Adrenal gland (tissue), 12 donors: ENCODE data around the gene RPTOR. TPM values are rescaled to one million over a fixed set of nuclear protein-coding genes. Genes with fewer than 3 reads are reported as not detected.

Experiments
- DNase-seq, 7 donors: peaks; one replicate each; pipeline ENCODE4 v3.0.0-alpha.2; 2019 to 2020
- H3K27ac ChIP-seq, 5 donors: fragments of 200-600 bp; sonication (generic) in 4 of 5; 1 replicate in 3 of 5; 2 replicates in 2 of 5; pipeline versions ENCODE4 v1.5.1 to v1.8.0; 2016 to 2020; ENCODE audit warnings: mild to moderate bottlenecking in 1 of 5
- H3K27me3 ChIP-seq: fragments of 200-600 bp; 2 replicates; pipeline ENCODE4 v1.8.0; 2021
- H3K36me3 ChIP-seq, 2 donors: fragments of 200-600 bp; replicated peaks in 1 of 2; 1 replicate in 1 of 2; 2 replicates in 1 of 2; pipeline versions ENCODE4 v1.5.1 to v1.8.0; 2018 to 2022
- H3K4me1 ChIP-seq, 2 donors: fragments of 200-600 bp; replicated peaks in 1 of 2; 1 replicate in 1 of 2; 2 replicates in 1 of 2; pipeline versions ENCODE4 v1.5.1 to v1.8.0; 2018 to 2021
- H3K4me3 ChIP-seq, 4 donors: fragments of 200-600 bp; sonication (generic) in 3 of 4; one replicate each; pipeline ENCODE4 v1.5.1; 2016 to 2018
- H3K9me3 ChIP-seq, 3 donors: fragments of 200-600 bp; sonication (generic) in 1 of 3; replicated peaks in 1 of 3; 1 replicate in 2 of 3; 2 replicates in 1 of 3; pipeline versions ENCODE4 v1.5.1 to v1.8.0; 2016 to 2021
- POLR2A ChIP-seq, 2 donors: fragments of 450-650 bp; IDR thresholded peaks; one replicate each; pipeline ENCODE4 v1.6.1; 2017; ENCODE audit warnings: antibody characterized with exemption in 2 of 2, mild to moderate bottlenecking in 2 of 2, moderate library complexity in 1 of 2
- WGBS, 4 donors: extraction: QIAGEN DNeasy Blood & Tissue Kit in 2 of 4; methylation state at CpG; one replicate each; pipeline versions ENCODE4 v1.1.5 to v1.1.7; 2013 to 2017; 5-methylcytosine and 5-hydroxymethylcytosine counted together
- intact Hi-C, 2 donors: fragments of 100-400 bp; cut with DNase I; formaldehyde crosslinking; loops; one replicate each; pipeline versions ENCODE4 v1.14.1 to v1.15.0; 2022 to 2023
- polyA plus RNA-seq, 3 donors: library from polyadenylated mRNA; stranded (reverse); fragments of 200-250 nt in 2 of 3; fragments of 350-450 nt in 1 of 3; fragmentation: Illumina TruSeq in 1 of 3; extraction: RNeasy Lipid Tissue Mini Kit (QIAGEN cat#74804) in 1 of 3; gene quantifications; one replicate each; pipeline ENCODE4 v1.2.3, GENCODE V29; 2013 to 2014
- total RNA-seq, 9 donors: library from RNA; depleted of rRNA in 4 of 9; stranded (reverse); fragments of >200 nt in 4 of 9; fragments of 120-200 nt in 1 of 9; fragmentation: NEBNext Ultra II Directional in 1 of 9; extraction: Animal tissue kit (Norgen Biotek cat#: 25700) in 1 of 9; gene quantifications; one replicate each; pipeline versions ENCODE4 v1.1.0 to v1.2.4, GENCODE V29; 2013 to 2023
- TF ChIP-seq, protein P1 (sequence below), 6 experiments: fragments of 450-650 bp in 4 of 6; fragments of 200-600 bp in 2 of 6; sonication (generic) in 1 of 6; IDR thresholded peaks; 1 replicate in 5 of 6; 2 replicates in 1 of 6; pipeline versions ENCODE4 v1.5.1 to v1.8.0; 2016 to 2021; ENCODE audit warnings: antibody characterized with exemption in 6 of 6, mild to moderate bottlenecking in 2 of 6, moderate library complexity in 1 of 6
- donor health status: healthy with polysubstance abuse.
- donor health status: Bipolar disorder and iron deficiency.
- donor health status: DM: yes; HTN: yes; CAD: no.
- donor health status: DM: no; HTN: no; CAD: no.
- donor health status: DM: no; HTN: no; CAD: no.
- donor health status: DM: yes; HTN: yes; CAD: no.

RPTOR gene
- total and polyA plus RNA-seq, 12 donors, result 9.7 to 53.3 (median 29.7) TPM

DNA sequence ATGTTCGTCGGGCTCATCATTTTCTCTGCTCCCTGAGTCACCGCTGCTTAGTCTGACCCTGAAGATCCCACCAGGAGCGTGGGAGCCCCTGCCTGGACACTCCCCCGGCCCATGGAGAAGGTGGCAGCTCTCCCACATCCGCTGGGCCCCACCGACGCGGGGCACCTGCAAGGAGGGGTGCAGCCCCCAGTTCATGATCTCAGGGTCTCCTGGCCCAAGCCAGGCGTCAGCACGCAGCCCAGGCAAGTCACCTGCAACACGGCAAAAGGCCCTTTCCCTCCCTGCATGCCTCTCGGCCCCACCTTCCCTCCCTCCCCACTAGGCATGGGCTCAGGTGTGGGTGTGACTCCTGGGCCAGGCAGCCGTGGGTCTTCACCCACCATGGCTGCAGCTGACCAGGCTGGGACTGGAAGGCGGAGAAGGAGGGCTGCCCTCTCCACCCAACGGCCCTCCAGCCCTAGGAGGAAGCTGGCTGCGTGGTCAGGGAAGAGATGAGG, 437.3 kb downstream of the RPTOR start:
- Histone ChIP-seq H3K4me1 (peaks cover 4 to 8% of the 10 kb centered on the region in 2 donors), H3K36me3 (no peaks in the 10 kb centered on the region), H3K4me3 (no peak overlapping the region), H3K9me3 (no peaks in the 10 kb centered on the region), H3K27me3 (no peaks in the 10 kb centered on the region), H3K27ac (no peak overlapping the region)
- TF ChIP-seq POLR2A (IDR thresholded peaks at IDR 0.05), result no peak
- TF ChIP-seq, protein P1, sequence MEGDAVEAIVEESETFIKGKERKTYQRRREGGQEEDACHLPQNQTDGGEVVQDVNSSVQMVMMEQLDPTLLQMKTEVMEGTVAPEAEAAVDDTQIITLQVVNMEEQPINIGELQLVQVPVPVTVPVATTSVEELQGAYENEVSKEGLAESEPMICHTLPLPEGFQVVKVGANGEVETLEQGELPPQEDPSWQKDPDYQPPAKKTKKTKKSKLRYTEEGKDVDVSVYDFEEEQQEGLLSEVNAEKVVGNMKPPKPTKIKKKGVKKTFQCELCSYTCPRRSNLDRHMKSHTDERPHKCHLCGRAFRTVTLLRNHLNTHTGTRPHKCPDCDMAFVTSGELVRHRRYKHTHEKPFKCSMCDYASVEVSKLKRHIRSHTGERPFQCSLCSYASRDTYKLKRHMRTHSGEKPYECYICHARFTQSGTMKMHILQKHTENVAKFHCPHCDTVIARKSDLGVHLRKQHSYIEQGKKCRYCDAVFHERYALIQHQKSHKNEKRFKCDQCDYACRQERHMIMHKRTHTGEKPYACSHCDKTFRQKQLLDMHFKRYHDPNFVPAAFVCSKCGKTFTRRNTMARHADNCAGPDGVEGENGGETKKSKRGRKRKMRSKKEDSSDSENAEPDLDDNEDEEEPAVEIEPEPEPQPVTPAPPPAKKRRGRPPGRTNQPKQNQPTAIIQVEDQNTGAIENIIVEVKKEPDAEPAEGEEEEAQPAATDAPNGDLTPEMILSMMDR (IDR thresholded peaks at IDR 0.05), result no peak
- intact Hi-C loops, result loop anchor here (2.0 to 5.0 kb wide), 2 partner anchors 555 kb away; no protein-coding TSS in a partner anchor
- WGBS, 4 donors, result 63 to 67% (median 65%) methylated on average over 8 to 17 of the region's 17 CpGs
- DNase-seq, result no peak

GRCh38 chr17:80982426-80982974, 437.9 kb downstream of the RPTOR start:
- DNase-seq, result no peak
- H3K4me1 ChIP-seq, result peaks cover 4 to 8% of the 10 kb centered on the region in 2 donors
- intact Hi-C loops, result loop anchor here in 1 of 2 donors (5.0 kb wide), 1 partner anchor 555 kb away; no protein-coding TSS in a partner anchor

GRCh38 chr17:80983545-80983944, 438.9 kb downstream of the RPTOR start:
- intact Hi-C loops, result loop anchor here in 1 of 2 donors (5.0 kb wide), 1 partner anchor 556 kb away; no protein-coding TSS in a partner anchor
- TF ChIP-seq, protein P1 (IDR thresholded peaks at IDR 0.05), result no peak
- no peak for TF ChIP-seq POLR2A (IDR thresholded peaks at IDR 0.05)
- no peaks in the 10 kb centered on the region for H3K27me3 ChIP-seq
- no peak overlapping the region for H3K4me3 ChIP-seq
- WGBS, 4 donors, result 87 to 88% (median 88%) methylated on average over 17 of the region's 17 CpGs
- peaks cover 4 to 8% of the 10 kb centered on the region in 2 donors for H3K4me1 ChIP-seq
- H3K27ac ChIP-seq, result no peak overlapping the region
- H3K9me3 ChIP-seq, result no peaks in the 10 kb centered on the region
- no peaks in the 10 kb centered on the region for H3K36me3 ChIP-seq
- no peak for DNase-seq

More at GRCh38 chr17:80982426-80982974, 437.9 kb downstream of the RPTOR start:
- no peaks in the 10 kb centered on the region for H3K36me3 ChIP-seq
- no peak overlapping the region for H3K27ac ChIP-seq
- no peak overlapping the region for H3K4me3 ChIP-seq
- no peaks in the 10 kb centered on the region for H3K9me3 ChIP-seq
- WGBS, 4 donors, result 73 to 86% (median 83%) methylated on average over 9 to 17 of the region's 17 CpGs
- H3K27me3 ChIP-seq, result no peaks in the 10 kb centered on the region
- TF ChIP-seq, protein P1 (IDR thresholded peaks at IDR 0.05), result no peak
- TF ChIP-seq POLR2A (IDR thresholded peaks at IDR 0.05), result no peak

- no peak overlapping the region for H3K4me3 ChIP-seq
- no peaks in the 10 kb centered on the region for H3K9me3 ChIP-seq
- peaks cover 4 to 12% of the 10 kb centered on the region in 2 donors for H3K4me1 ChIP-seq
- no peaks in the 10 kb centered on the region for H3K27me3 ChIP-seq
- TF ChIP-seq, protein P1 (IDR thresholded peaks at IDR 0.05), result peak in 1 of 6 experiments; percentile 11
- TF ChIP-seq POLR2A (IDR thresholded peaks at IDR 0.05), result no peak
- 57 to 80% (median 72%) methylated on average over 6 to 7 of the region's 7 CpGs for WGBS, 4 donors
- no peak for DNase-seq
- no peak overlapping the region for H3K27ac ChIP-seq
- intact Hi-C loops, result loop anchor here (5.0 kb wide), 2 partner anchors 118 to 557 kb away; no protein-coding TSS in a partner anchor
- H3K36me3 ChIP-seq, result no peaks in the 10 kb centered on the region
Measured at GRCh38 chr17:80984749-80985148, 440.1 kb downstream of the RPTOR start.
